SK-MEL-5 (cell line): ENCODE results near the gene ZNF600. TPM values are rescaled to one million over a fixed set of nuclear protein-coding genes. Genes with fewer than 3 reads are reported as not detected.
"Not testable (repeated sequence)": the region's sequence is repeated elsewhere in the genome, so short reads cannot be mapped to it uniquely, and the experiment has no call there.

ENCODE experiments used
- DNase-seq: peaks from one replicate; pipeline ENCODE4 v3.0.0-alpha.2; 2016; ENCODE audit warnings: low read depth, low spot score
- in situ Hi-C: cut with HindIII; loops from 2 replicates; pipeline ENCODE4 v1.10.0; 2016; ENCODE audit warnings: low sequenced_read_pairs, high pct_unique_total_duplicates, low pct_unique_long_range_greater_than_20kb
- total RNA-seq: library from RNA; depleted of rRNA; stranded (reverse); fragments of >200 nt; shearing (Covaris generic); gene quantifications from 2 replicates; pipeline ENCODE4 v1.2.3, GENCODE V29; 2014; rRNA removed

The ZNF600 gene
- total RNA-seq, 1 experiment from 2014 or later, result 3.0 TPM

GRCh38 chr19:52716522-52716921 is 70.1 kb downstream of the ZNF600 start:
- DNase-seq, result no peak
- in situ Hi-C loops, result no loop called here

- DNase-seq, in situ Hi-C loops: not testable (repeated sequence)
Observed at GRCh38 chr19:52715902-52716301, 70.7 kb downstream of the ZNF600 start.

GRCh38 chr19:52715330-52715729 is 71.3 kb downstream of the ZNF600 start:
- in situ Hi-C loops, DNase-seq: not testable (repeated sequence)

Other genes with a start within 250 kb of the ZNF600 start
- 13.2 and 13.3 TPM in 2 replicates for gene ZNF701, start 216.5 kb downstream of the ZNF600 start, total RNA-seq
- gene ZNF83, start 148.4 kb downstream of the ZNF600 start, total RNA-seq, result 11.3 and 14.1 TPM in 2 replicates
- gene ZNF611, start 51.7 kb downstream of the ZNF600 start, total RNA-seq, result 4.5 and 4.9 TPM in 2 replicates
- 15.3 and 23.0 TPM in 2 replicates for gene ZNF28, start 34.8 kb upstream of the ZNF600 start, total RNA-seq
- 19.1 and 22.7 TPM in 2 replicates for gene ZNF468, start 70.8 kb upstream of the ZNF600 start, total RNA-seq
- gene ZNF320, start 110.8 kb upstream of the ZNF600 start, total RNA-seq, result 4.9 and 9.9 TPM in 2 replicates
- 1.5 and 1.9 TPM in 2 replicates for gene ZNF888, start 136.6 kb upstream of the ZNF600 start, total RNA-seq
- 9.0 and 9.1 TPM in 2 replicates for gene ZNF816, start 176.1 kb upstream of the ZNF600 start, total RNA-seq
- not detected in 2 replicates for gene ERVV-1, start 227.1 kb upstream of the ZNF600 start, total RNA-seq